GM12878 (cell line): ENCODE measurements around the gene MAPKAPK3.

Source experiments
- CBX5 ChIP-seq: sonication (generic); IDR thresholded peaks from 2 replicates; pipeline ENCODE4 v1.6.1; 2016; ENCODE audit warnings: low read depth, moderate library complexity, mild to moderate bottlenecking, inconsistent platforms
- CTCF ChIP-seq, 3 experiments: IDR thresholded peaks in 2 of 3; conservative IDR thresholded peaks in 1 of 3; 2 replicates each; pipeline ENCODE4 v1.5.1; 2011; ENCODE audit warnings: low read depth in 3 of 3, low read length in 3 of 3, mild to moderate bottlenecking in 3 of 3, control low read depth in 2 of 3, moderate library complexity in 2 of 3, inconsistent platforms in 1 of 3, mixed read lengths in 1 of 3; ENCODE audit not compliant: control insufficient read depth in 2 of 3, insufficient read depth in 1 of 3; ENCODE audit errors: extremely low read depth in 1 of 3
- EP300 ChIP-seq, 2 experiments: fragments of 150-350 bp in 1 of 2; IDR thresholded peaks; 2 replicates each; pipeline ENCODE4 v1.6.1; 2011 to 2012; ENCODE audit warnings: low read depth in 2 of 2, low read length in 2 of 2, borderline replicate concordance in 1 of 2, improper control_type of control experiment in 1 of 2, inconsistent platforms in 1 of 2; ENCODE audit not compliant: control insufficient read depth in 1 of 2
- ETV6 ChIP-seq, 2 experiments: fragments of 450-650 bp in 1 of 2; IDR thresholded peaks in 1 of 2; conservative IDR thresholded peaks in 1 of 2; 2 replicates each; pipeline ENCODE4 v1.6.1; 2014; ENCODE audit warnings: antibody characterized with exemption in 1 of 2, borderline replicate concordance in 1 of 2, low read depth in 1 of 2, mild to moderate bottlenecking in 1 of 2, moderate library complexity in 1 of 2
- EZH2 ChIP-seq: IDR thresholded peaks from 2 replicates; pipeline ENCODE4 v1.6.1; 2012; ENCODE audit warnings: low read depth, mild to moderate bottlenecking, control low read depth, inconsistent platforms, low read length, borderline replicate concordance; ENCODE audit not compliant: control insufficient read depth
- HCFC1 ChIP-seq: fragments of 150-350 bp; IDR thresholded peaks from 2 replicates; pipeline ENCODE4 v1.6.1; 2014; ENCODE audit warnings: low read length
- KDM1A ChIP-seq: fragments of 200-600 bp; sonication (generic); IDR thresholded peaks from 2 replicates; pipeline ENCODE4 v1.6.1; 2016; ENCODE audit warnings: borderline replicate concordance
- MTA3 ChIP-seq: IDR thresholded peaks from 2 replicates; pipeline ENCODE4 v1.6.1; 2012; ENCODE audit warnings: low read length, inconsistent platforms, borderline replicate concordance
- POLR2A ChIP-seq: IDR thresholded peaks from 2 replicates; pipeline ENCODE4 v1.6.1; 2011; ENCODE audit warnings: low read depth, mild to moderate bottlenecking, low read length
- POLR2AphosphoS5 ChIP-seq: IDR thresholded peaks from 2 replicates; pipeline ENCODE4 v1.6.1; 2011; ENCODE audit warnings: mild to moderate bottlenecking, low read length, inconsistent platforms
- SRF ChIP-seq, 2 experiments: IDR thresholded peaks; 2 replicates each; pipeline ENCODE4 v1.6.1; 2011; ENCODE audit warnings: low read depth in 2 of 2, low read length in 2 of 2, mild to moderate bottlenecking in 1 of 2, moderate library complexity in 1 of 2
- TAF1 ChIP-seq: IDR thresholded peaks from 2 replicates; pipeline ENCODE4 v1.6.1; 2011; ENCODE audit warnings: mild to moderate bottlenecking, low read depth, low read length, borderline replicate concordance
- TCF12 ChIP-seq: IDR thresholded peaks from 2 replicates; pipeline ENCODE4 v1.6.1; 2011; ENCODE audit warnings: low read depth, mild to moderate bottlenecking, low read length
- TF ChIP-seq, protein P1 (sequence below): fragments of 450-650 bp; IDR thresholded peaks from 2 replicates; pipeline ENCODE4 v1.6.1; 2016; ENCODE audit warnings: mild to moderate bottlenecking

- TF ChIP-seq SRF (IDR thresholded peaks at IDR 0.05; ENCODE audit: low read depth in 2 of 2, low read length in 2 of 2), result no peak
- TF ChIP-seq, protein P1, sequence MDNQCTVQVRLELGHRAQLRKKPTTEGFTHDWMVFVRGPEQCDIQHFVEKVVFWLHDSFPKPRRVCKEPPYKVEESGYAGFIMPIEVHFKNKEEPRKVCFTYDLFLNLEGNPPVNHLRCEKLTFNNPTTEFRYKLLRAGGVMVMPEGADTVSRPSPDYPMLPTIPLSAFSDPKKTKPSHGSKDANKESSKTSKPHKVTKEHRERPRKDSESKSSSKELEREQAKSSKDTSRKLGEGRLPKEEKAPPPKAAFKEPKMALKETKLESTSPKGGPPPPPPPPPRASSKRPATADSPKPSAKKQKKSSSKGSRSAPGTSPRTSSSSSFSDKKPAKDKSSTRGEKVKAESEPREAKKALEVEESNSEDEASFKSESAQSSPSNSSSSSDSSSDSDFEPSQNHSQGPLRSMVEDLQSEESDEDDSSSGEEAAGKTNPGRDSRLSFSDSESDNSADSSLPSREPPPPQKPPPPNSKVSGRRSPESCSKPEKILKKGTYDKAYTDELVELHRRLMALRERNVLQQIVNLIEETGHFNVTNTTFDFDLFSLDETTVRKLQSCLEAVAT, result no peak
- no peak for TF ChIP-seq HCFC1
- no peak for TF ChIP-seq CBX5
- TF ChIP-seq CTCF (IDR thresholded peaks at IDR 0.05 in 2 of 3, conservative IDR thresholded peaks at IDR 0.05 in 1 of 3; ENCODE audit: control insufficient read depth in 2 of 3, extremely low read depth in 1 of 3, insufficient read depth in 1 of 3, low read depth in 3 of 3, low read length in 3 of 3), result no peak
- no peak for TF ChIP-seq KDM1A
- TF ChIP-seq TCF12, result no peak
- no peak for TF ChIP-seq MTA3
- TF ChIP-seq EZH2, result no peak
- TF ChIP-seq EP300 (IDR thresholded peaks at IDR 0.05; ENCODE audit: borderline replicate concordance in 1 of 2, control insufficient read depth in 1 of 2, low read depth in 2 of 2, low read length in 2 of 2), result no peak
- no peak for TF ChIP-seq ETV6 (conservative IDR thresholded peaks at IDR 0.05 in 1 of 2, IDR thresholded peaks at IDR 0.05 in 1 of 2; ENCODE audit: borderline replicate concordance in 1 of 2, low read depth in 1 of 2)
- TF ChIP-seq TAF1, result no peak
- no peak for TF ChIP-seq POLR2A
- TF ChIP-seq POLR2AphosphoS5, result no peak
Measured at GRCh38 chr3:50615190-50615589, 1.8 kb upstream of the MAPKAPK3 start.
